HG03095 (cell line): ENCODE measurements around the gene SMOC2.

Source experiments
- ATAC-seq: cut with Tn5 transposase; IDR thresholded peaks from one replicate; pipeline ENCODE4 v1.9.1; 2021; ENCODE audit warnings: moderate library complexity; ENCODE audit not compliant: unreplicated experiment

Gene SMOC2

DNA sequence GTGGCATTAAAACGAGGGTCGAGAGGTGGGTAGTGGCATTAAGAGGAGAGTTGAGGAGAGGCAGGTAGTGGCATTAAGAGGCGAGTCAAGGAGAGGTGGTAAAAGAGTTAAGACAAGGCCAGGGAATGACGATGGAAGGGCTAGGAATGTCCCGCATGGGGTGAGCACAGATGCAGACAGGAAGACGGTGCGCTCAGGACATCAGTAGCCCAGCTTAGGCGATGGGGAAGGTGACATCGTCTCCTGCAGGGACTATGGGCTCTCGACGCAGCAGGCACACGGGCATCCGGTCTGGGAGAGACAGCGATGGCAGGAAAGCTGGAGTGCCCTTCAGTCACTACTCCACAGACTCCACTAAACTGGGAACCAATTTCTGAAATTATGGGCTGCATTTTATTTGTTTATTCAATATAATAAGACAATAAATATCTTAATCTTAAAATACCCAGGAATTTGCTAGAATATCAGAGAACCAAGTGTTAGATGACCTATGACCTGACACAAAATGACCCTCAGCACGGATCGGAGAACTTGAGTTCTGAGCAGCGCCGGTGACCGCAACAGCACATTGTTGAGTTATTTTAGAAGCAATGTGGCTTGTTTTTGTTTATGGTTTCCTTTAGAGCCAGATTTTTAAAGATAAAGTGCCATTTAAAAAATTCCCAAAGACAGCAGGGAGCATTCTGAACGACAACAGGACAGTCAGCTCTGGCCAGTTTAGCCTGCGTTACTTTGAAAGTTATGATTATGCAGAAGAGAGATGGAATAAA, 177.7 kb downstream of the SMOC2 start:
- no peak for ATAC-seq

DNA sequence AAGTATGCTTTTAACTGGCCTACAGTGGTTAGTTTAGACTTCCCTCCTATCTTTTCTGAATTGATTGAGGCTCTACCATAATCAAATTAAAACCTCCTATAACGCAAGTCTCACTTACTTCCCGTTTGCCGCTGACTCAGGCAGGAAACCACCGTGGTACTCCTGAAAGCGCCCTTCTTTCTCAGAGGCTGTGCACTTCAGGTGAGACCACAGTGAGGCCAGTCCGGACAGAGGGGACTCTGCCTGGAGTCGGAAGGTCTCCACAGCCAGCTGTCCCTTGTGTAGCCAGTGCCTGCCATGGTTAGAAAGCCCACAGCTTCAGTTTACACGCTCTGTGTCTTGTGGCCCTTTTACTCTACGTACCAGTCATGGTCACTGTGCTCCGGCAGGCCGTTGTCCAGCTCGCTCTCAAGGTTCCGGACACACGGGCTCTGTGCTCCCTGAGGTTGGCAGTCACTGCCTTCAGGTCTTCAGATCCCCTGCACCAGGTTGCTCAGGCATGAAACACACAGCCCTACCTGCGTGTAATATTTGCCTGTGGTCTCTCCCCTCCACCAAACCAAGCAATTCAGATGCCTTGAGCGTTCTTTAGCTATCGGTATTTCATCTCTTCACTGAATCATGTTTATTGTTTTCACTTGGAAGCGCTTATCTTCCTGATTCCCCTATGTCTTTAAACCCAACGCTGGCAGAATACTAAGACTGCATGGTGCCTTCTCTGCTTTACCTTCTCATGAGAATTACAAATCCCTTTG, 178.8 kb downstream of the SMOC2 start:
- ATAC-seq, result no peak

DNA sequence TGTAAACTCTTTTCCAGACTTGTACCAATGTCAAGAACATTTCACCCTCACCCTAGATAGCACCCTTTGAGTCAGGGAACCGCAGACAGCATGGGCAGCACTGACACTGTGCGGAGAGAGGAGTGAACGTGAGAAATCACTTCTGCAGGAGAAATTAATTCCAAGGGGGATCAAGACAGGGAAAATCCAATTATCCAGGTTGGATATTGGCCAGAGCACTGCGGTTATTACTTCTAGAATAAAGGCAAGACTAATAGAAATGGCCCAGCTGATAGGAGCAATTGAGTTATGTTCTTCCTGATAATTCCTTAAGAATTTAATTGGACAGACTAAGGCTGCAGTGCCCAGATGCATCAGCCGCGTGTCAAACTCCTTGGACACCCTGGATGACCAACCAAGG, 179.6 kb downstream of the SMOC2 start:
- ATAC-seq, result no peak

DNA sequence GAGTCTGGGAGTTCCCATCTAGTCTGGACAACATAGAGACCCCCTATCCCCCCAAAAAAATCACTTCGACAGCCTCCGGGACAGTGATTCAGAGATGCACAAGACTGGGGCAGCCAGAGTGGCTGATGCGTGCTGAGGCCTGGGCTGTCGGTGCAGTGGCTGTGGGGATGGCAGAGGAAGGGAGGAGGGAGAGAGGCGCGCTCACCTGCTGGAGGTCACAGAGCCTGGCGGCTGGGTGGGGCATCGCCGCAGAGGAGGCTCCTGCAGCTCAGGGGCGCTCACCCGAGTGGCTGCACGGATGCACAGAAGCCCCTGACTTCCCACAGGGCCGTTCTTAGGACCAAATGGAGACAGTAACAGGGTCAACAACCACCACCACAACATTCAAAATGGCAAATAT, 182.8 kb downstream of the SMOC2 start:
- ATAC-seq, result no peak

DNA sequence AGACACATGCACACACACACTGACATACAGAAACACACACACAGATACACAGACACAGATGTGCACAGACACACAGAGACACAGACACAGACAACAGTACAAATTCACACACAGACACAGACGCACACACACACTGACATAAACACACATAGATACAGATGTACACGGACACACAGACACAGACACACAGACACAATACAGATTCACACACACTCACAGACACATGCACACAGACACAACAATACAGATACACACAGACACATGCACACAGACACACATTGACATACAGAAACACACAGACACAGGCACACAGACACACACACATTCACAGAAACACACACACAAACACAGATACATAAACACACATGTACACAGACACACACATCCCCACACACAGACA, 183.6 kb downstream of the SMOC2 start:
- no peak for ATAC-seq

DNA sequence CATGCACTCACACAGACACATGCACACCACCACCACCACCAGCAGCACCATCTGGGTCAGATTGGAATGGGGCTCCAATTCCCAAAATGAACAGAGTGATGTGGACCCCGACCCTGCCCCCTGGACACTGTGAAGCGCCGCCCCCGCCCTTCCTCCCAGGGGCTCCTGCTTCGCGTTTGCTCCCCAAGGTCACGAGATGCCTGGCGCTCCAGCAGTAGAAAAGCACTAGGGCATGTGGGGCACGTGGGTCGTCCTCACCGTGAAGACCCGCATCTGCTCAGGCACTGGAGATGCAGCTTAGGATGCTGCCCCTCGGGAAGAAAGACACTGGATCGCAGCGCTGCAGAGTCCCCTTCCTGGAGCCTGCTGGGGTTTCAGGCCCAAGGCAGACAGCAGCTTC, 184.0 kb downstream of the SMOC2 start:
- no peak for ATAC-seq

DNA sequence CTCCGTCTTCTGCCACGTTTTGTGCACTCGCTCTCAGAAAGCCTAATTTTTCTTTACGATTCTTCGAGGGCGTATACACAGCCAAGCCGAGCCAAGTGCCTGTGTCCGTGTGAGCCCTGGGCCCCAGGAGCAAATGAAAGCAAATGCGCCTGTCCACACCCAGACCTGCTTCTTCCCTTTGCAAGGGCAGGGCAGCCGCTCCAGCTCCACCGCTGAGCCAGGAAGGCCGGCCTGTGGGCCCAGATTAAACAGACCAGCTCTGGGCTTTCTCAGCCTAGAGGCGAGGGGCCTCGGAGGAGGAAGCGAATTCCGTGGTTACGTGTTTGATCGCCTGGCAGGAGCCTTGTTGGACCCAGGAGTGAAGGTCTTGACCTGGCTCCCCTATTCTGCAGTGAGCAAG, 184.6 kb downstream of the SMOC2 start:
- ATAC-seq, result no peak

DNA sequence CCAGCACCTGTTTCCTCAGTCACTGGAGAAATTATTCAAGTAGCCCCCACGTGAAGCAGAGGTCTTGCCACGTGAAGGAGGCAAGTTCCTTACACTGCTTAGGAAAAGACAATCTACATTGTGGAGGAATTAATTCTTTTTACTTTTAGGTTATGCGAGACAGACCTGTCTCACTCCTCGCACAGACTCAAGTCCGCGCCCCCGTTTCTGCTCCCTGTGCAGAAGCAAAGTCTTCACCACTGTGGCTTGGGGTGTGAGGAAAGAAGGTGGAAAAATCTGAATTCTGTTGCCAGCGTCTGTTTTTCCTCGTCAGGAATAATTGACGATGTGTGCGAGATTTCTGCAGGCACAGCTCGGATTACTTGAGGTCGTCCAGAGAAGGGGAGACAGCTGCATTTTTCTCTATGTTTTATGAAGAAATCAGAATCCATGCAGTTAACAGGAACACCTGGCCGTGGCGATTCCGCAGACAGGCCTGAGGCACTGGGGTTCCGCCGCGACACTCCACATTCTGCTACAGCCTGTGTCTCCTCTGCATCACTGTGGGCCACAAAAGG, 185.1 kb downstream of the SMOC2 start:
- no peak for ATAC-seq

DNA sequence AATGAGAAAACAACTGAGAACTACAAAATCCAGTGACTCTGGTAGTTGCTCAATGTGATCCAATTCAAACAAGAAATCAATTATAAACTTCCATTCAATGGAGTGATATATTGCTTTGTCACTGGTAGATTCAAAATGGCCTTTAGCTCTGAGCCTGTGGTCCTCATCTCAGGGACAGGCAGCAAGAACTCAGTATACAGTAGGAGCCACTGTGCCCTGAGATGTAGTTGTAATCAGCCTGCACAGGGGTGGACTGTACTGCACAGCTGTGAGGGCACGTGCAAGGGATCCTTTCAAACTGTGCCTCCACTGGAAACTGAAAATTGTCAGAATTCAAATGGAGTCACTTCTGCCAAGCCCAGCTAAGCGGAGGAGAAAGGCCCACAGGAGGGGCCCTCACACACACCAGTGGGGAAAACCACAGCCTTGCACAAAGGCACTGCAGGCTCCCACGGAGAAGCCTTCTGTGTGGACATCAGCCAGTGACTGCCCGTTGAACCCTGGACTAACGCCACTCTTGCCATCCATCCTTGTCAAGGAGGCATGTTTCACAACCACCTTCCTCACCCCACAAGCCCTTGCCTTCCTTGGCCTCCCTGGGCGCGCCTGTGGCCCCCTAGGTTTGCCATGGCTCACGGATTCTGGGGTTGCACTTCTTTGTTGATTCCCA, 186.7 kb downstream of the SMOC2 start:
- no peak for ATAC-seq

DNA sequence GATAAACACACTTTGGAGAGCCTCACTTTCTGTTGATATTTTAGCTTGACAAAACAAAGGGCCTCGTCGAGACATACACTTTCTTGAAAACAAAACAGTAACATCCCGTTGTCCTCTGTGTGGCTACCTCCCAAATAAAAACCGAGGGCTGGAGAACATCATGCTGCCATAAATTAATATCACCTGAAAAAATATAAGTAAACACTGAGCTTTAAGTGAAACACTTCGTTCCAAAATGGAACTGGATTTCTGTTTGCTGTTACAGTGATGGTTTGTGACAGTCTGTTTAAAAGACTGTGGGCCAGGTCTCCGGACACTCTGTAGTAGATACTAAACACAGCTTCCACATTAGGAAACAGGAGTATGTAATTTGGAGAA, 187.2 kb downstream of the SMOC2 start:
- no peak for ATAC-seq

DNA sequence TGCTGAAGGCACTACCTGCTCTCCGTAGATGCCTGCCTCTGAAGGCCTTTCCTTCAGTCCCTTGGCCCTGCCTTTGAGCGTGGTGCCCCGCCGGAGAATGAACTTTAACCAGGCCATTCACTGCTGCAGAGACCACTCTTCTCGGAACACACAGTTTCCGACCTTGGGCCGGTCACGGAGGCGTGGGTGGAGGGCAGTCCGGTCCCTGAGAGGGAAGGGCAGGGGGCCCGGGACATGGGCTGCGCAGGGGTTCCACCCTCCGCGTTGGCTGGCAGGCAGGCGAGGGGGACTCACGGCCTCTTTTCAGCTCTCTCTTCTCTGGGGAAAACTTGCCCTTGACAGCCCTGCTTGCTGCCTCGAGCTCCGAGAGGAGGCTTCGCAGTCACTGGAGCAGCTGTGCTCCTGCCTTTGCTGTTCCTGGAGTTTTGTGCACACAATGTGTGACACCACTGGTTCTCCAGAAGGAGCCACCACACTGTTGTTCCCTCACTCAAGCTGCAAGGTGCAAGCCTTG, 187.8 kb downstream of the SMOC2 start:
- ATAC-seq, result no peak

DNA sequence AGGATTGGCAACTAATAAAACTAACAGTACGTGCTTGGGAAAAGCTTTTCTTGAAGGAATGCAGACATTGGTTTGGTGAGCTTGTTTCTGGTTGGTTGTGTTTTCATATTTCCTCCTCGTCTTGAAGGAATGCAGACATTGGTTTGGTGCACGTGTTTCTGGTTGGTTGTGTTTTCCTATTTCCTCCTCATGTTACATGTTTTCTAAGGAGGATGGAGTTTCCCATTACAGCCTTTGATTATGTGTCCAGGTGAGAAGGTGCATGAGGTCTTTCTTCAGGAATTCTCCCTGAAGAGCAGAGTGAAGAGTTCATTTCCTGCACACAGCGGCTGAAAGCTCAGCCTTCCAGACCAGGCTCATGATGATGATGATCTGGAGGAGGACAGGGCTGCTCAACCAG, 190.6 kb downstream of the SMOC2 start:
- ATAC-seq, result no peak

DNA sequence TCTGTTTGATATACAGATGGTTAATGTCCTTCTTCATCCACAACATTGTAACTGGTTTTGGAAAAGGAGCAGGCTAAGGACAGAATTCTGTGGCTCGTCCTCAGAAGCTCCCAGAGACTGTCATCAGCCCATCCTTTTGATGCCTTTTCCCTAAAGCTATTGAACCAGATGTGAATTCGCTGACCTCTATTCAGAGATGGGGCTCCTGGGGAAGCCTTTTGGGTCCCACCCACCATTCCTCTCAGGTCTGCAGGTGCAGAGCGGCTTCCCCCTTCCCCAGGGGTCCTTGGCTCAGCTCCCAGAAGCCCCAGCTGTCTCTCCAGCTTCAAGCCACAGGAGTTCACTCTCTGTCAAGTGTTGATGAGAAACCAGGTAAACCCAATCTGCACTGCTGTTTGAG, 191.7 kb downstream of the SMOC2 start:
- no peak for ATAC-seq

DNA sequence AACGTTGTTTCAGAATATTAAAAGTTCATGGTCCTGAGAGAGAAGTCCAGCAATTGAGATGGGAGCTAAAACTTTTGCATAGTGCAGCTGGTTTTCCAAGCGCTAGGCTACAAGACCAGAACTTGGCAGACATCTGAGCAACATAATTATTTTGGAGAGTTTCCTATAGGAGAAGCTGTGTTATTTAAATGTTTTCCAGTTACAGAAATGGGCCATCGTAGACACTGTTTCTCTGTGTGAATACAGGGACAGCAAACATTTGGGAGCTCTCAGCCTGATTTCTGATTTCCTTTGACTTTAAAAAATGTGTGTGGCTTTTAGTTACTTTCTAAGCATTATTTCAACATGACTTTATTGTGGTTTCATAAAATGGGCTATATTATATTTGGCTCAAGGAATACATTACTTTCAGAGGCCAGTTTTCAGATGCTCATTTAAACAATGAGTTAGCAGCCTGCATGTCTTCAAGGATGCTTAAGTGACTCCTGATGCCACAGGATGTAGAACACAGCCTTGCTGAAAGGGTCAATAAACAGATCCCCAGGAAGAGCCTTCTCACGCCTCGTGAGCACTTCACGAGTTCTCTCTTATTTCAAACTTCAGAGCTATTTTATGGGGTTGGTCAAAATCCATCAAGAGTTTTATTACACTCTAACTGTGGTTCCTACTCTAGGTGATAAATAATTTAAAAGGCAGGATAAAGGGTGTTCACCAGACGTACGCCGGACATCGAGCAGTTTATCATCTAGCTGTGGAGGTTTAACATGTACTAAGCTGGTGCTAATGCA, 193.8 kb downstream of the SMOC2 start:
- ATAC-seq, result no peak

DNA sequence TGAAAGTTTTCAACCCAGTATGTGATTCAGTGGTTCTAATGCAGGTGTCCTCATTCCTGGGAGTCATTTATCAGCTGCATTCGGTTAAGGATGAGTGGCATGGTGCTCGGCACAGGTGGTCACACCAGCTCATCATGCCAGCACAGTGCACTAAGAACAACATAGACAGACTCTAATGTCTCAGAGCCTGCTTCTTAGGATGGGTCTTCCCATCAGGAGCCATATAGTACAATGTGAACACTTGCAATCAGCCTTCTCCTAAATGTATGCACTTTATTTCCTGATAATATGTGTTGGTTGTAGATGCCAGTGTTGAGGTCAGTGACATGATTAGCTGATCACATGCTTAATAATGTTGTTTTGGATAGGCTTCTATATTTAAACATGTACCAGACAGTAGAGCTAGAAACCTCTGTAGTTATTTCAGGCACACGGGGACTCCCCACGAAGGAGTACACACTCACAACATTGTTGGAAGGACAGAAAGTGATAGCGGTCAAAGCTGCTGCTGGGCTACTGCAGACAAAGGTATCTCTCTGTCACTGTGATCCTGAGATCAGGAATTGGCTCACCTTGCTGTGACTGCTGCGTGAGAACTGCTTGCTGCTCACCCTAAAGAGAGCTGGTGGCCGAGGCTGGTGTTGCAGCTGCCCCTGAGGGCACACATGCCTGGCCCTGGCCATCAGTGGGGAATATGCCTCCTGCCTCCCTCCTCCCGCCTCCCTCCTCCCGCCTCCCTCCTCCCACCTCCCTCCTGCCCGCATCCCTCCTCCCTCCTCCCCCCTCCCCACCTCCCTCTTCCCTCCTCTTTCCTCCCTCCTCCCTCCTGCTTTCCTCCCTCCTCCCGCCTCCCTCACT, 195.4 kb downstream of the SMOC2 start:
- ATAC-seq, result no peak

DNA sequence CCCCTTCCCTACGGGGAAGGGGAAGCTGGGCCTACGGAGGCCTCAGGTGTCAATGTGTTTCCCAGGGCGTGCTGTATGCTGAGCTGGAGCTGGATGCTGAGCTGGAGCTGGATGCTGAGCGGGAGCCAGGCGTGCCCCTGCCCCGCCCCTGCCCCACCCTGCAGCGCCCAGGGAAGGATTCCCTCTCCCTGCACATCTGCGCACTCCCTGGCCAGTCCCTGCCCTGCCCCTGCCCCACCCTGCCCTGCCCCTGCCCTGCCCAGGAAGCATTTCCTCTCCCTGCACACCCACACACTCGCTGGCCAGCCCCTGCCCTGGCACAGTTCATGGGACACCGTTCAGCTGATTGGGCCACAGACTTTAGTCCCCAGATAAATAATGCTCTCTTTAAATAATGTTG, 196.8 kb downstream of the SMOC2 start:
- no peak for ATAC-seq

DNA sequence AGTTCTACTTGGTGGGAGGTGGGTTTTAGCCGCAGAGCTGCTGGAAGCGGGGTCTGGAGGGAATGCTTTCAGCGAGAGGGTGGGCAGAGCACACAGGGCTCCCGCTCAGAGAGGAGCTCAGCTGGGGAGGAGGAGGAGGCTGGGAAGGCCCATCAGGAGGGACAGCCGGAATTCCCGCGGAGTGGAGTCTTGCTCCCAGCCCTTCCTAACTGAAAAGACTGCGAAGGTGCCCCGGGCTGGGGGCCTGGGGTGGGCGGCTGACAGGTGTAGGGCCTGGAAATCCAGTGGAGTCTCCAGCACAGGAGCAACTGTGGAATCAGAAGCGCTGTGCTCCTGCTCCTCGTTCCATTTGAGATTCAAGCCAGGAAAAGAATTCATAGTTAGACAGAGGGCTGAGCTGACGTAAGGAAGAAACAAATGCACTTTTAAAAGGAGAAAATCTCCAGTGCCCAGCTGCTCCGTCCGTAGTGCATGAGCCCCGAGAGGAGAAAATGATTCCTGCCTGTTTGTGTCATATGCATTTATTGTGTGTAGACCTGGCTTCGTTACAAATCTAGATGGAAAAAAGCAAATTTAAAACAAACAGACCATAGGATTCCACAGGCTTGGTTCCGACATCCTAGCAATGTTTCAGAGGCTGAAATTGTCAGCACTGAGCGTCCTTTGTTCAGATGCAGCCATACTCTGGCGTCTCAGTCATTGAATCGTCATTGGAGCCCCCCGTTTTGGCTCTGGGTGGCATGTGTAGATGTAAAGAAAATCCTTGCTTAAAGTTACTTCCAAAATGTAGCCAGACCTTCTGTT, 197.7 kb downstream of the SMOC2 start:
- no peak for ATAC-seq

DNA sequence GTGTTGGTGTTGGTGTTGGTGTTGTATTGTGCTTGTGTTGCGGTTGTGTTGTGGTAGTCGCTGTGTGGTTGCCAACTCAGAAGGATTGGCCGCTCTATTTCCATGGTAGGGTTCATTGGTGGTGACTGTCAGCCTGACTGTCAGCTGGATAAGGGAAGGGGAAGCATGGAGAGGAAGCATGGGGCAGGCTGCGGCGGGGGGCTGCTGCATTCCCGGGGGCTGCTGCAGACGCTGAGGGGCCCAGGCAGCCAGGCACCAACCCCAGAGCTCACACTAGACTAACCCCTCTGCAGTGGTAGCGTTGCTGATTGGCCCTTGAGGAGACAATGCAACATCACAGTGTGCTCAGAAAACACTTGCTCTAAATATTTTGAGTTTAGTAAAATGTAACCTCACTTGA, 199.2 kb downstream of the SMOC2 start:
- ATAC-seq, result no peak

DNA sequence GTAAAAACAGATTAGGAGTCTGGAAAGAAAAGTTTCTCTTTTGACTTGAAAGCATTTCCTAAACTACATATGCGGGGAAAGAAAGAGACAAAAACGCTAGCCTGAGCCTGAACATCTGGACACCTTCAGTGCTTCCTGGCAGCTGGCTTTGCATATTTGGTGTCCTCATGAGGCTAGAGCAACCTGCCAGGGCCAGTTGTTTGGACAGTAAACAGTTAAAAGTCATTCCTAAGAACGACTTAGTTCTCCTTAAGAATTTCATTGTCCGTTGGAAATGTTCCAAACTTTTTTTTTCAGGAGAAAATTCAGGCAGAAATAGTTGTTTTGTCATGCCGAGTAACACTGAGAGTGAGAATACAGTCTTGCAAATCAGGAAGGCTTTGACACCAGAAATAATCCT, 199.8 kb downstream of the SMOC2 start:
- no peak for ATAC-seq
